NOMO-1 treated with dmso at 0.1 percent for 144 hours (cell line): ENCODE results near the gene BRAF.
A peak's percentile ranks its signal among the peaks of the same experiment; 100 is the strongest.
"Not testable (repeated sequence)": the region's sequence is repeated elsewhere in the genome, so short reads cannot be mapped to it uniquely, and the experiment has no call there.

Experiments used
- DNase-seq: peaks from one replicate; lab custom pipeline; 2025; ENCODE audit not compliant: unreplicated experiment; lab: John Stamatoyannopoulos, UW

The BRAF gene

GRCh38 chr7:140924821-140925421 is at the start of gene BRAF:
Gene BRAF (minus strand): TSS chr7:140924929. CDS start chr7:140924703, 226 bp downstream.
- peak; percentile 2 for DNase-seq

GRCh38 chr7:140972876-140973829 is 48.4 kb upstream of the BRAF start:
- DNase-seq: no peak

- DNase-seq: no peak
These were observed 47.6 kb upstream of the BRAF start for GRCh38 chr7:140972344-140972743.

- no peak for DNase-seq
These were observed 42.7 kb upstream of the BRAF start for GRCh38 chr7:140967438-140967837.

- DNase-seq: no peak
These were observed 42.0 kb upstream of the BRAF start for GRCh38 chr7:140966561-140967233.

GRCh38 chr7:140961117-140961516 is 36.4 kb upstream of the BRAF start:
- no peak for DNase-seq

GRCh38 chr7:140956997-140957396 is 32.3 kb upstream of the BRAF start:
- DNase-seq: not testable (repeated sequence)

GRCh38 chr7:140945940-140946339 is 21.2 kb upstream of the BRAF start:
- no peak for DNase-seq

- not testable (repeated sequence) for DNase-seq
These were observed 17.5 kb upstream of the BRAF start for GRCh38 chr7:140942242-140942641.

- DNase-seq: no peak
These were observed 16.2 kb upstream of the BRAF start for GRCh38 chr7:140940898-140941297.

- DNase-seq: no peak
These were observed 13.1 kb upstream of the BRAF start for GRCh38 chr7:140937702-140938264.

- no peak for DNase-seq
These were observed 4.0 kb upstream of the BRAF start for GRCh38 chr7:140928491-140929309.

GRCh38 chr7:140927945-140928344 is 3.2 kb upstream of the BRAF start:
- DNase-seq: not testable (repeated sequence)

GRCh38 chr7:140927351-140927750 is 2.6 kb upstream of the BRAF start:
- DNase-seq: no peak

- DNase-seq: no peak
These were observed 1.5 kb upstream of the BRAF start for GRCh38 chr7:140926021-140926817.

GRCh38 chr7:140924019-140924820 is 509 bp downstream of the BRAF start:
- no peak for DNase-seq

- no peak for DNase-seq
These were observed 1.2 kb downstream of the BRAF start for GRCh38 chr7:140923358-140924006.

GRCh38 chr7:140922741-140923345 is 1.9 kb downstream of the BRAF start:
- no peak for DNase-seq
